T-helper 2 cell (primary cell): ENCODE data around the gene TLR9.
"Not testable (repeated sequence)": the region's sequence is repeated elsewhere in the genome, so short reads cannot be mapped to it uniquely, and the experiment has no call there.

ENCODE experiments used
- DNase-seq, 5 experiments: peaks; one replicate each; pipeline versions ENCODE4 v3.0.0 to v3.0.0-alpha.2; 2012 to 2022

The TLR9 gene

DNA sequence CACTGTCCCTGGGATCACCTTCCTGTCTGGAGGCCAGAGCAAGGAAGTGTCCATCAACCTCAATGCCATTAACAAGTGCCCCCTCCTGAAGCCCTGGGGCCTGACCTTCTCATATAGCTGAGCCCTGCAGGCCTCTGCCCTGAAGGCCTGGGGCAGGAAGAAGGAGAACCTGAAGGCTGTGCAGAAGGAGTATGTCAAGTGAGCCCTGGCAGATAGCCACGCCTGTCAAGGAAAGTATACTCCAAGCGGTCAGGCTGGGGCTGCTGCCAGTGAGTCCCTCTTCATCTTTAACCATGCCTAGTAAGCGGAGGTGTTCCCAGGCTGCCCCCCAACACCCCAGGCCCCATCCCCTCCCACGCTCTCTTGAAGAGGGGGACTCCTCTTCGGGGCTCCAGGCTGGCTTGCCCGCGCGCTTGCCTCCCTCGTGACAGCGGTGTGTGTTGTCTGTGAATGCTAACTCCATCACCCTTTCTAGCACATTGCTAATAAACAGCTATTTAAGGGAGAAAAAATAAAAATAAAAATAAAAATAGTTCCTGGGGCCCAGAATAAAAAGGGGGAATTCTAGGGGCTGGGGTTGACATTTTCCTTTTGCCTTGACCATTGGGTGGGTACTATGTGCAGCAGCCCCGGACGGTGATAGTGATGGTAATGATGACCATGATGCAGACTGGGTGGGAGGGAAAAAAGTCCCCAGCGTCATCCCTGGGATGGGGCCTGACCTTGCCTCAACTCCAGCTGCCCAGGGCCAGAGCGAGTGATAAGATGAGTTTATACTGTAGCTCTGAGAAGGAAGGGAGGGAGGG lies 30.8 kb downstream of the TLR9 start:
- no peak for DNase-seq

DNA sequence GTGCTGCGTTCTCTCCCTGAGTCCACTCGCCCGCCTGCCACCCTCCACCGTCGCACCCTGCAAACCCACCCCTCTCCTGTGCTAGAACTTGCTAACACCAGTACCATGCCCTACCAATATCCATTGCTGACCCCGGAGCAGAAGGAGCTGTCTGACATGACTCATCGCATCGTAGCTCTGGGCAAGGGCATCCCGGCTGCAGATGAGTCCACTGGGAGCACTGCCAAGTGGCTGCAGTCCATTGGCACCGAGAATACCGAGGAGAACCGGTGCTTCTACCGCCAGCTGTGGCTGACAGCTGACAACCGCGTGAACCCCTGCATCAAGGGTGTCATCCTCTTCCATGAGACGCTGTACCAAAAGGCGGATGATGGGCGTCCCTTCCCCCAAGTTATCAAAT lies 32.4 kb downstream of the TLR9 start:
- no peak for DNase-seq

DNA sequence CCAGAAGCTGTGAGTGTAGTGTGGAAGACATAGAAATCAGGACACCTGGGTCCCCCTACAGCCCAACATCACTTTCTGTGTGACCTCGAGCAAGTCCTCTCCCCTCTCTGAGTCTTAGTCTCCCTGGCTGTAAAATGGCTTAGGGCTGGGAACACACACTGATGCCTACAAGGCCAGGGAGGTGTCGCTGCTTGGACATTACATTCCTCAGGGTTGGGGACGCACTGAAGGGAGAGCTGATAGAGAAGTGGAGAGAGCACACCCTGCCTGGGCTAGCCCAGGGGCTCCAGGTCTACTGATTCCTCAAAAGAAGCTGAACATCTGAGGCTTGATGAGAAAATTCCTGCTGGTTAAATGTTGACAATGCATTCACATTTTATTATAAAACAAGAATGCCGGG lies 33.8 kb downstream of the TLR9 start:
- DNase-seq, result no peak

DNA sequence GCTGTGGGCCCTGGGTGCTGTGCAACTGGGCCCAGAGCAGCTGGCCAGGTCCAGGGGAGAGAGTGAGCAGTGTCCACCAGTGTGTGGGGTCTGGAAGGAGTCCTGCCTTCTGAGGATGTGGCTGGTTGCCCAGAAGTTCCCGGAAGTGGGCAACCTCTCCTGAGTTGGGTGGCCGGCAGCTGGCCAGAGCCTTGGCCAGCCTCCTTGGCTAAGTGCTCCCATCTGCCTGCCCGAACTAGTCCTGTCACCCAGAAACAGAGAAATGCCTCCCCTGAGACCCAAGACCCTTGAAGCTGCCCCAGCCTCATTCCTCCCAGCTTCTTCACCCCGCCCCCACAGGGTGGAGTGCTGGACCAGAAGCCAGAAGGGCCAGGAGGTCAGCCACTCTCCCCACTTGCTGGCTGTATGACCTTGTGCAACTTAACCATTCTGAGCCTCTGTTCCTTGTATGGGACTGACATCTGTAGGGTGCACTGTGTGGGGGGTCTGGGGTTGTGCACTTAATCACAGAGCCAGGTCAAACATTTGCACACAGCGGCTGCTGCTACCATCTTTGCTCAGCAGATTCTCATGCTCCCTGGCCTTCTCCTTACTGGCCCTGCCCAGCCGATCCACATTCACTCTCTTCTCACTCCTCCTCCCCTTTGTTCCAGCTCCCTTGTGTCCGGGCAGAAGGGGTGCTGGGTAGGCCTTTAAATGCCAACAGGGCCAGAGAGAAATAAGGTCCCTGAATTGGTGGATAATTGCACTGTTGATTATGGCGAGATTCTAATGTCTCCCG lies 35.0 kb downstream of the TLR9 start:
- DNase-seq, result no peak

DNA sequence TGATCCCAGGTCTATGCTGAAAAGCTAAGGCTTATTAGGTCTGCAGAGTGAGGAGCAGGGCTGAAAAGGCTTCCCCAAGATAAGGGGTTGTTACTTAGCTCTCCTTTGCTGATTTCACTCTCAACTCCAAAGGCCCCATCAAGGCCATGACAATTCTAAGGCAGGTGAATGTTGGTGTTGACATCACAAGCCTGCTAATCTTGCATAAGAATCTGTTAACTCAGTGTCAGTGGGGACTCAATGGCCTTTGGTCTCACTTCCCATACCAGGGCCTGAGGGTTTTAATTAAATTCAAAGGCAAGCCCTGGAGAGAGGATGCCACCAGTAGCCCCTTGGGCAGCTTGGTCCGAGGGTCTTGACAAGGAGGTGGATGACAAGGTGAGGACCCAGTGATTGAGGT lies 36.9 kb downstream of the TLR9 start:
- DNase-seq, result peak in 1 of 5 experiments; percentile 17

DNA sequence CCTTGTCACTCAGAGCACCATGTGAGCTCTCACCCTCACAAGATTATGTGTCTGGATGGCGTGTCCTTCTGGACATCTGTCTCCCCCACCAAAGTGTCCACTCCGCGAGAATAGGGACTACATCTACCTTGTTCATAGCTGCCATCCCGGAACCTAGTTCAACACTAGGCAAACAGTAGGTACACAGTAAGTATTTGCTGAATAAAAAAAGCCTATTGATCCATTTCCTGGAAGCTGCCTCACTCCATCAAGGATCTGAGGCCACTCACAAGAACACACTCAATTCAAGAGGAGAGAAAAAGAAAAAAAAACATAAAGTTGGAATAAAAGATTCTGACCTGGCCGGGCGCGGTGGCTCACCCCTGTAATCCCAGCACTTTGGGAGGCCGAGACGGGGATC lies 38.7 kb downstream of the TLR9 start:
- no peak for DNase-seq

DNA sequence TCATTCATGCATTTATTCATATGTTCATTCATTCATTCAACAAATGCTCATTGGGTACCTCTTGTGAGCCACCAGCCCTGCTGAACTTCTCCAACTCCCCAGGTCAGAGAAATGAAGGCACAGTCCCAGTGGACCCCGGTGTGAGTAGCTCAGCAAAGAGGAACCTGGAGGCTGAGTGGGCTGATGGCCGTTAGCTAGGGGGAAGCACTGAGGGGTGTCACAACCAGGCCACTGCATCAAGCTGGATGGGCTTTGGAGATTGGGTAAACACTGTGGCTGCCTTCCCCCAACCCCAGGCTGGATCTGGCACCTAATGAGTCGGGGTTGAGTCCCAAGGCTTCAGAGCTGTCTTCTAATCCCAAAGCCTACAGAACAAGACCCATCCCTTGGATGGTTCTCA lies 39.6 kb downstream of the TLR9 start:
- no peak for DNase-seq

DNA sequence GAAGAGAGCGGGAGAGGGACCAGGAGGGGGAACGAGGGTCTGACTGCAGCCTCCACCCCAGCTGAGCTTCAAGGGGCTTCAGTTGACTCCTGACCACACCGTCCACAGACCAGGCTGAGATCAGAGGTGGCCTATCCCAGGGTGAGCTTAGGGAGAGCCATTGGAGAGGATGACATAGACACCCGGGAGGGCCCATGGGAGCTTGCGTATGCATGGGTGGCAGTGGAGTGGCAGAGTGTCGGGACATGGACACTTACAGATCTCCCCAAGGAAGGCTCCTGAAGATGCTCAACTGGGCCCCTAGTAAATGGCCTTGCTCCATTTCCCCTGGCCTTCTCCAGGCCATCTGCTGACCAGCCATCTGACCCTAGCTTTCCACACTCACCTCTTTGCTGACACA lies 40.1 kb downstream of the TLR9 start:
- no peak for DNase-seq

DNA sequence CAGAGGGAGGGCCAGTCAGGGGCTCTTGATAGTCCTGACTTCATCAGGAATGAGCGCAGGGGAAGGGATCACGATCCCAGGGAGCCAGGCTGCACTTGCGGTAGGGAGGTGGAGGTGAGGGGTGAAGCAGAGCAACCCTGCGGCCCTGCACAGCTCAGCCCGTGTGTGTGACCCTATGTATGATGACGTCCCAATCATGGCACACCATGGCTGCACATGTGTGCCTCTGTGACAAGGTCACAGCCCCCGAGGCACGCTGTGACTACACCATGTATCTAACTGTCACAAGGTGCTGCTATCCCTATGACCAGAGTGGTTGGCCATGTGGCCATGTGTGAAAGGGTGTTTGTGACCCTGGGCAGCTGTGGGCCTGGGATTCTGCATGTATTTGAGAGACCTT lies 40.8 kb downstream of the TLR9 start:
- DNase-seq, result no peak

DNA sequence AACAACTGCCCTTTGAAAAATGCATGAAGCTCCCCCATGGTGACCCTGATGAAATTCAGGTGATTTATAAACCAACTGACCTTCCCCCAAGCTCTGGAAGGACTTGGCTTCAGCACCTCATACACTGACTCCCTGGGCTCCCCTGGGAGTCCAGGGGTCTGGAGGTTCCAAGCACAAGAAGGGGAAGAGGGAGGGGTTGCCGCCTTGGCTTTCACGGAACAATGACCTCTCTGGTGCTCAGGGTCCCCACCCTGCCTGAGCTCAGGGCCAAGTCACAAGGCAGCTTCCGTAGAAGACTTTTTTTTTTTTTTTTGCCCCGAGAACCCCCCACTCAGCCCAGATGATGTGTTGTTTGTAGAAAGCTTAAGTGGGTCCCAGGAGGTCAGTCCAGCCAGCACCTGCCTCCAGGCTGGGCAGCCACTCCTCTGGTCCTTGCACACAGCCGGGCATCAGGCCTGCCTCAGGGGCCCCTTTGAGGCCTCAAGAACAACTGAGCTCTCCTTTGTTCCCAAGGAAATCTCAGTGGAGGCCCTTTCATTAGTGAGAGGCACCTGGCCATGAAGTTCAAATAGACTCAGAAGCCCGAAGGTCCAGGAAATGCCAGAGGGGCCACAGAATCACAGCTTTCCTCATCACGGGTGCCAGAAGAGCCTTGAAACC lies 41.5 kb downstream of the TLR9 start:
- DNase-seq, result no peak

DNA sequence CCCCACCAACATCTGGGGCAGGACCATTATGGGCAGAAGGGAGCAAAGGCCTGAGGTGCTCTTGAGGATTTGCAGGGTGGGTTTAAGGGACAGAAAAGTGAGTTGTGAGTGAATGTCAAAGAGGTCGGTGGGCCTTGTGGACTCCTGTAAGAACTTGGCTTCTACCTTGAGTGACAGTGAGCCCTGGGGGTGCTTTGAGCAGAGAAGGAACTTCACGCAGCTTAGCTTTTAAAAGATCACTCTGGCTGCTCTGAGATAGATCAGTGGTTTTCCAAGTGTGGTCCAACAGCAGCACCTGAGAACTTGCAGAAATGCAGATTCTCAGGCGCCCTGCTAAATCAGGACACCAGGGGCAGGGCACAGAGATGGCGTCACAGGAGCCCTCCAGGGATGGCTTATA lies 42.8 kb downstream of the TLR9 start:
- no peak for DNase-seq

DNA sequence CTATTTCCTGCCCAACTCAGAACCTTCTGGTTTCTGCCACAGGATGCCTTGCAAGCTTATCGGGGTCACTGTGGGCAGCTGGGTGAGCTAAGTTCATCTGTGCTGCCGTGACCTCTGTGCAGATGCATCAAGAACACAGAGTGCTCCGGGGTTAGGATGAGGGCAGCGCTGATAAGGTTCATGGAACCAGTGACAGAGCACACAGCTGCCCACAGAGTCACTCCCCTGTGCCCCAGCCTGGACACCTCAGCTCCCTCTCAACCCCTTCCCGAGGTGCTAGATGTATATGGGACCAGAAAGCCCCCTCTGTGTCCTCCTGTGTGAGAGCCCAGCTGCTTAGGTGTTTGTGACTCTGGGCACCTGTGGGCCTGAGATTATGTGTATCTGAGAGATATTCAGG lies 43.2 kb downstream of the TLR9 start:
- DNase-seq, result peak in 2 of 5 experiments; percentile 40 to 45

DNA sequence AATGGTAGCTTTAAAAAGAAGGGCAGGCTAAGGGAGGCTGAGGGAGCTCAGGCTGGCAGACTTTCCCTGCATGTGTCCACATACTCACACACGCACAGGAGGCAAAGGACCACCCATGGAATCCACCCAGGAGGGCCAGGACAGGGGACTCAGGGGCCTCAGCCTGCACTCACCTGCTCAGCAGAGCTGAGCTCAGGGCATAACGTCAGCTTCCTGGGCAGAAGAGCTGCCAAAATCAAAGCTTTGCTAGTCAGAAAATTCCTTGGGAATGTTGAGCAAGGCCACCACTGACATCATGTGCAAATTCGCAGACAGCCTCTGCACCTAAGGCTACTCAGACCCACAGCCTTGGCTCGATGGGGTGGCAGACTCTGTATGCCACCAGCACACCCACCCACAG lies 43.9 kb downstream of the TLR9 start:
- DNase-seq, result no peak

DNA sequence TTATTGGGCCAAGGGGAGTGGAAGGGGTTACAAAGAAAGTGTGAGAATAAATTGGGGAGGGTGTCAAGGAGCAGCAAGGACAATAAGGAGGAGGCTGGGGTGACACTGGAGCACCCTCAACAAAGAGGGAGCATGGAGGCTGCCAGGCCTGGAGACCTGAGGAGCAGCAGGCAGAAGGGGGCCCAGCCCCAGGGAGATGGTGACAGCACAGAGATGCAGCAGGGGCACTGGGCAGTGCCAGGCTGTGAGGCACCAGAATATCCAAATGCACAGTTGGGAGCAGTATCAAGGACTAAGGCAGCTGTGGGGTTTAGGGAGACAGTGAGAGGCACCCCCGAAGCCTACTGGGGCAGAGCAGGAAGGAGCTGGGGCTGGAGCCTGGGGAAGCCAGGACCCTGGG lies 46.9 kb downstream of the TLR9 start:
- no peak for DNase-seq

DNA sequence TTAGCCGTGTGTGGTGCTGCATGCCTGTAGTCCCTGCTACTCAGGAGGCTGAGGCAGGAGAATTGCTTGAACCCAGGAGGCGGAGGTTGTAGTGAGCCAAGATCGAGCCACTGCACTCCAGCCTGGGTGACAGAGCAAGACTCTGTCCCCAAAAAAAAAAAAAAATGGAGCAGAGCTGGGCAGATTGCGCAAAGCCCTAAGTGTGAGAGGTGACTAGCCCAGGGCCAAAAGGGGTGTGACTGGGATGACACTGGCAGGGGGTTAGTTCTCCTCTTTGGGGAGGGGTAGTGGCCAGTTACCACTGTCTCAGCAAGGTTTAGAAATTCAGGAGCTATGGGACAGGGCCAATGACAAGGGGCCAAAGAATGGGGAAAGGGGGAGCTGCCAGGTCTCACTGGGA lies 47.3 kb downstream of the TLR9 start:
- DNase-seq, result not testable (repeated sequence)

DNA sequence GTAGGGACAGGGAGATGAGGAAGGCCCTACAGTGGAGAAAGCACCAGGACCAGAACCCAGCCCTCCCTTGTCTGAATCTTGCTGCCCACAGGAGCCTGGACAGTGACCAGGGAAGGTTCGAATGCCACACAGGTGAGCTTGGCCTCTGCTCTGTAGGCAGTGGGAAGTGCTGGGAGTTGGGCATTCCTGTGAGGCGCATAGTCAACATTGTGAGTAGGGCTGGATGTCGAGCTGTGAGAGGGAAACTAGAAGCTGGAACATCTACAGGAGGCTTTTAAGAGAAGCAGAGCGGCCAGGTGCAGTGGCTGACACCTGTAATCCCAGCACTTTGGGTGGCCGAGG lies 47.8 kb downstream of the TLR9 start:
- DNase-seq, result no peak

DNA sequence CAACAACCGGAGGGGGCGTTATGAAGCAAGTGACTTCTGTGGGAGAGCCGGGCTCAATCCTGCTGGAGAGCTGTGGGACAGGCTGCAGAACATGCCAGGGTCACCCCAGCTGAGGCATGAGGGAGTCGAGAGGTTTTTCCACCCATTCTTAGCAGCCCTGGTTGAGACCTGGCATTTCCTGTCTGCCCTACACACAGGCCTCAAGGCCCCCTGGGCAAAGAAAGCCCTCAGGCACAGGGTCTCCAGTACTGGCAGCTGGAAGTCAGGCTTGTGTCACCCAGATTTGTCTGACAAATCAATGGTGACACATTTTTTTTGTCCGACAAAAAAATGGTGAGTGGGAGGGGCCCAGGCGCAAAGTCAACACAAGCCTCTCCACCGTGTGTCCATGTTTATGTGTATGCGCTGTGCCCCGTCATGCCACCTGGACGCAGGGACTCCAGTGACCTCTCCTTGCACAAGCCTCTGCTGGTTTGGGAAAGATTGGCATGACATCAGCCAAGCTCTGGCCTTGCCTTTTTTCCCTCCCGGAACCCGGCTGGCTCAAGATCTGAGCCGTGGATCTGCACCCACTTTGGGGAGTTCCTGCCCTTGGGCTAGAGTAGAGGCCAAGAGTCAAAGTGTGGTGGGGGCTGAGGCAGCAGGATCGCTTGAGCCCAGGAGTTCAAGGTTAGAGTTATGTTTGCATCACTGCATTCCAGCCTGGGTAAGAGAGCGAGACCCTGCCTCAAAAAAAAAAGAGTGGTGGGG lies 48.3 kb downstream of the TLR9 start:
- DNase-seq, result no peak

DNA sequence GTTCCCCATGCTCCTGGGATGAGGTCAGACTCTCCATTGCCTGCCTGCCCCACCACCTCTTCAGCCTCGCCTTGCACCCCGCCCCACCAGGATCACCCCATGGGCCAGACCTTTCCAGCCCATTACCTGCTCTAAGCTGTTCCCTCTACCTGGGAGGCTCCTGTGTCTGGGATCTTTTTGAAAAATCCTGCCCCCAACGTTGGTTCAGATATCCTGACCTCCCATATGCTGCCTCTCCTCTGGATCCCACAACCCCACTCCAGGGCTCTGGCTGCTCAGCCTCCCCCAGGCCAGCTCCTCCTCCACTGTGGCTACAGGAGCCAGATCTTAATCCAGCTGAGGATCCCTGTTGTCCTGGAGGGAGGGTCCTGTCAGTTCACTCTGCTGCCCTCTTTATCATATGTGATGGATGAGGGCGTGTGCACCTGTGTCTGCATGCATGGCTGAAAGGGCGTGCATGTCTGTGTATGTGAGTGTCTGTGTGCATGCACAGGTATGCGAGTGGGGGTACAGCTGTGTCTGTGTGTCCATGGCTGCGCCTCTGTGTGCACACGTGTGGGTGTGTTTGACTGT lies 49.2 kb downstream of the TLR9 start:
- no peak for DNase-seq

DNA sequence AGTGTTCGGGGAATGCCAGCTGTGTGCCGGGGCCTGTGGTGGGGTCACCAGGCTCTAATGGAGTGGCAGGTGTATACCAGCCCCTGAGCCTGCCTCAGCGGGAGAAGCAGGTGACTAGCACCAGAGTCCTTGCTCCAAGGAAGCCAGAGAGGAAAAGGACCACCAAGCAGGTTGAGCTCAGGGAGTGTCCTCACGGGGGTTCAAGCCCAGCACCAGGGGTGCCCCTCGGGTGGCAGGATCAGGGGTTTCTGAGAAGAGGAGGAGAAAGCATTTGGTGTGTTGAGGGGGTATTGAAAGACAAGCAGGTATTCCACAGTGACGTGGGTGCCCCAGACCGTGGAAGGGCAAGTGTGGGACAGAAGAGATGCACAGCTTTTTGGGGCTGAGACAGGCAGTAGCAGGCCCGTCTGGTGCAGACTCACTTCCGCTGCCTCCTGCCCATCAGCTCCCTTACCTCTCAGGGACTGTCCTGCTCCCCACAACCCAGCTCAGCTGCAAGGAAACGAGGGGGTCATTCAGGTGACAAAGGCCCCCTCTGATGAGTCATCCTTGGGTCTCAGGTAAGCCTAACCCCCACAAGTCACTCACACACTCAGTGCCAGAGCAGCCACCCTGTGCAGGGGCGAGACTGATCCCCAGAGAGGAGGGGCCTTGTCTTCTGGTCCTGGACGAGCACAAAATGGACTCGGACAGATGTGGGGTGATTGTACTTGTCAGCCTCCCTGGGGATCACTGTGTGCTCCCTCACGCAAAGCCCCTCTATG lies 49.8 kb downstream of the TLR9 start:
- no peak for DNase-seq

DNA sequence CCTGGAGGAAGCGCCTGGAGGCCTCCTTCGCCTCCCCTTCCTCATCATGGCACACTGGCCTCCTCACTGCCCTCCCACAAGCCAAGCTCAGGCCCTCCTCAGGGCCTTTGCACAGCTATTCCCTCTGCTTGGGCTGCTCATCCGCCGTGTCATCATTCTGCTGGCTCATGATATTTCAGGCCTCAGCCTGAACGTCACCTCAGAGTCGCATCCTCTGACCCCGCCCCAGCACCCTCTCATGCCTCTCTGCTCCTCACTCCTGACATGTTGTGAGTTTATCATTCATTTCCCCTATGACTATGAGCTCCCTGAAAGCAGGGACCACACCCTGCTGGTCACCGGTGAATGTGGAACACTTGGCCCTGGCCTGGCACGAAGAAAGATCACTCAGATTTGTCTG lies 50.5 kb downstream of the TLR9 start:
- DNase-seq, result no peak

DNA sequence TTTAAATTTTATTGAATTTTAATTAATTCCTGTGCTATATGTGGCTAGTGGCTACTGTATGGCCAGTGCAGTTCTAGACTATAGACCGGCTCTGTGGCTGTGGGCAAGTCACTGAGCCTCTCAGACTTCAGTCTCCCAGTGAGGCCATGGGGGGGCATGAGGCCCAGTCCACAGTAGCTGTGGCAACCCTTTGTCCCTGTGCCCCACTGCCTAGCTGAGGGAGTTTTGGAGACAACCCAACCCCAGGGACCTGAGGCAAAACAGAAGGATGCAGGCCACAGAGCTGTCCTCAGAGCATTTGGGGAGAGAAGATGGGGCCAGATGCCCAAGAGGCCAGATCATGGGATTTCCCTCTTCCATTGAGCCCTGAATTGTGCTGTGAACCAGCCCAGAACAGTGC lies 52.3 kb downstream of the TLR9 start:
- DNase-seq, result no peak

DNA sequence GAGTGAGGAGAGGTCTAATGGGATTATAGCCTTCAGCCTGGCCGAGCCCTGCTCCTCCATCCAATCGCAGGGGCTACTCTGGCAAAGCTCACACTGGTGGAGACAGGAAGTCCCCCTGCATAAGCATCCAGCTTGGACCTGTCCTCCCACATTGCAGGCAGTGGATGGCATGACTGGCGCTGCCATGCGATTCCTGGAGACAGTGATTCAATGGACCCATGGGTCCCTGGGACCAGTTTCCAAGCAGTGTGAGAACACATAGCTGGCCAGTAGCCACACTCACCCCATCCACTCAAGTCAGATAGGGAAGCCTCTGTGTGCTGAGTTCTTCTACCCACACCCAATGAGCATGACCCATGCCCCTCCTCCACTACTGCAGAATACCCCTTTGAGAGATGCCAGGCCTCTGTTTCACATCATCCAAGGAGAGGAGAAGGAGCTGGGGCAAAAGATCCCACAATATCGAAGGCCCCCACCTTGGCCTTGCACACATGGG lies 53.1 kb downstream of the TLR9 start:
- no peak for DNase-seq
